HG03060 (cell line): ENCODE measurements around the gene KRTAP10-2.

Source experiments
- ATAC-seq: cut with Tn5 transposase; IDR thresholded peaks from one replicate; pipeline ENCODE4 v1.9.1; 2021; ENCODE audit warnings: low read depth, moderate number of reproducible peaks; ENCODE audit not compliant: unreplicated experiment

KRTAP10-2 gene

GRCh38 chr21:44547656-44548331 is 3.5 kb downstream of the KRTAP10-2 start:
- ATAC-seq, result no peak

DNA sequence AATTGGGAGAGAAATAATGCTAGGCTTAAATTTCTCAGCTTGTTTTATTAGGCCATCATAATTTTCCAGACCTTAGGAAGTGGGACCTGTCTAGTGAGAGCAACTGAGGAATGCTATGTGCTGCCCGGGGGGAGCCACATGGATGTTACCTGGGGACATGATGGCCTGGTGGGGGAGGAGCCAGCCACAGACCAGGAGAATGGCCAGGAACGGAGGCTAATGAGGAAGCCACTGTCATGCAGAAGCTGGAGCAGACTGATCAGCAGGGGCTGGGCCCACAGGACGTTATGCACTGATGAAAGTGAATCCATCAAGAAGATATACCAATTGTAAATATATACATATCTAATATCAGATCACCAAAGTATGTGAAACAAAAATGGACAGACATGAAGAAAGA is 6.7 kb downstream of the KRTAP10-2 start:
- no peak for ATAC-seq

GRCh38 chr21:44542716-44543115 is 8.6 kb downstream of the KRTAP10-2 start:
- no peak for ATAC-seq

DNA sequence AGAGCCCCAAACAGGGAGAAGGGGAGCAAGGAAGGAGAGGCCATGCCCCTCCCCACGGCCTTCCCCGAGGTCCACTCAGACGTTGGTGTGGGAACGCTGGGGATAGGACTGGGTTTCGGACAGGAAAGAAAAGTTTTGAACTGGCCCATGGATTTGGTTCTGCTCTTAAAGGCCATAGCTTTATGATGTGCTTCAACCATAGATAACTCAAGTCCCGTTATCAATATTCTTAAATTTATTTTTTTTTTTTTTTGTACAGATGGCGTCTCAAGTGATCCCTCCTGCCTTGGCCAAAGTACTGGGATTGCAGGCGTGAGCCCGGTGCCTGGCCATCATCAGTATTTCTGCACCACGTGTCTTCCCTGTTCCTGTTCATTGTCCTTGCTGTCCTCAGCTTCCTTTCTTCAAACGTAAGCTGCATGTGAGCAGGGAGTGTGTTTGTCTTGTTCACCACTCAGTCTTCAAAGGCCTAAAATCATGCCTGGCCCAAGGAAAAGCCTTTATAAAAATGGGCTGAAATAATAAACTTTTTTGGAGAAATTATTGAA is 10.5 kb downstream of the KRTAP10-2 start:
- ATAC-seq, result no peak

DNA sequence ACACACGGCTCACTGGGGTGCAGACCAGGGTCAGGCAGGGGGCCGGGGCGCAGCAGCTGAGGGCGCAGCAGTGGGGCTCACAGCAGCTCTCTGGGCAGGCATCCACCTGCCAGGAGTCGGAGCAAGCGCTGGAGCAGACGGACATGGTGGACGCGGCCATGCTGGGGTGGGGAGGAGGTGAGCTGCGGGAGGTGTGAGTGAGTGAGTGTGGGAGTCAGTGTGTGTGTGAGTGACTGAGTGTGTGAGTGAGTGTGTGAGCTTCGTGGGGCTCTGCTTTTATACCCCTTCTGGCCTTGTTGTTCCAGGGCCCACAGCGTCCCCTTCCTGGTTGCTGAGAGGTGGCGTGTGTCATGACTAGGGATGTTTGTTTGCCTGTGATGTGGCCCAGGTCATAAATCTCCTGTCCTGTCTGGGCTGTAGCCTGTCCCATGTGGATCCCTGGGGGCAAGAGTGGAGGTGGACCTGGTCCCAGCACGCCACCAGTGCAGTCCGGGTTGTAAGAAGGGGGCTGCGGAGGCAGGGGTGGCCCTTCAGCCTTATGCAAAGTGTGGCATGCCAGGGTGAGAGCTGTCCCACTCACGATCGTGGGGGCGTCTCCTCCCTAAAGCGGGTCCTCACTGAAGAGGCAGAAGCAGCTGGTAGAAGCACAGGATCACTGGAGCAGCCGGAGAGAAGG is 11.2 kb downstream of the KRTAP10-2 start, which contains the start of gene KRTAP10-1:
TSS of gene KRTAP10-1 (minus strand) at position 205 of the 676 bp plus-strand sequence. CDS start at position 160, 45 bp downstream.
- no peak for ATAC-seq

- no peak for ATAC-seq
Observed at GRCh38 chr21:44539046-44539445, 12.3 kb downstream of the KRTAP10-2 start.

DNA sequence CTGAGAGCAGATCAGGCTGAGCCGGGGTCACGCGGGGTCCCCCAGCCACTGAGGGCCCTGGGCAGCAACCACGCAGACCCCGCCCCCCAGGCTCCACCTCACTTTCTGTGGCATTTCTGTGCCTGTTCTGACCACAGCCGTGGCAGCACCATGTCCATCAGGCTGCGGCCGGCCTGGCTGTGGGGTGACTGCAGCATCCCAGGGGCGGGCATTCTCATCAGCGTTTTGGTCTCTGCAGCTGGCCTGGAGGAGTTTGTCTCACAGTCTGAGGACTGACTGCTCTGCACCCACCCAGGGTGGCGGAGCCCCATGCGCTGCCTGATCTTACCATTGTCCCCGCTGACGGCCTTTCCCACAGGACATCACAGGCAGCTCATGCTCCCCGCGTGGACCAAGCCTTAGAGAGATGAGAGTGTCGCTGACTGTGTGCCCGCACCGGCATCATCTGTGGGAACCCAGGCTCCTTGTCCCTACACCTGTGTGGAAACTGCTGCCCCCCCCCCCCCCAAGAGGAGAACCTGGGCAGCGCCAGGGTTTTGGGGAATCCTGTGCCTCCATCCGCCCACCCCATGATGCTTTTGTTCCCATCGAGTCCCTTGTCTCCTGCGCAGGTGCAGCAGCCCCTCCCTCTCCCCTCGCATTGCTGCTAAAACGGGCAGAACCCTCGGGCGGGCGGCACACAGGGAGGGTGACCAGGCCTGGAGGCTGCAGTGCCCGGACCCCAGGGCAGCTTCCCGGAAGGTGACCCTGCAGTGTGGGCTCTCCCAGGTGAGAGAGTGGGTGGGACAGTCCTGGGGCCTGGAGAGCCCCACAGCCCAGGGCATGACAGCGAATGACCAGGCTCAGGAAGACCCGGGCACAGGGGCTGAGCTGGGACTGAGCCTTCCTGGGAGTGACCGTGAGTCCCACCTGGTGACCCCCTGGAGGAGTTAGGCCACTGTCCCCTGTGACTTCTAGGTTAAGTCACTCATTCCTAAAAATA is 13.1 kb downstream of the KRTAP10-2 start:
- no peak for ATAC-seq

DNA sequence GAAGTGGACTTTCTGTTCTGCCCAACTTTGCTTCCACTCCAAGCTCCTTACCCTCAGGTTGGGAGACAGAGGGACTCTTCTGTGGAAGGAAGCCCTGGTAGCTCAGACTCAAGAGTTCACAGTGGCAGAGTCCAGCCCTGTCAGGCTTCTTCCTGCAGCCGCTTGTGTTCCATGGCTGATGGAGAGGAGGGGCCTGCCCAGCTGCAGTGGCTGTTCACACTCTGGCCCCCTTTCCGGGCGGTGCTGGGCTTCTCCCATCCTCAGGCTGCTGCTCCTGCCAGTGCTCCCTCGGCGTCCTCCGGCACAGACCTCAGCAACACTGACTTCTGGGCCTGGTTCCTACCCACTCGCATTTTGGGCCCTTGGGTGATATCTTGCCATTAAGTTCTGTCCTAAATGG is 15.3 kb downstream of the KRTAP10-2 start:
- no peak for ATAC-seq

DNA sequence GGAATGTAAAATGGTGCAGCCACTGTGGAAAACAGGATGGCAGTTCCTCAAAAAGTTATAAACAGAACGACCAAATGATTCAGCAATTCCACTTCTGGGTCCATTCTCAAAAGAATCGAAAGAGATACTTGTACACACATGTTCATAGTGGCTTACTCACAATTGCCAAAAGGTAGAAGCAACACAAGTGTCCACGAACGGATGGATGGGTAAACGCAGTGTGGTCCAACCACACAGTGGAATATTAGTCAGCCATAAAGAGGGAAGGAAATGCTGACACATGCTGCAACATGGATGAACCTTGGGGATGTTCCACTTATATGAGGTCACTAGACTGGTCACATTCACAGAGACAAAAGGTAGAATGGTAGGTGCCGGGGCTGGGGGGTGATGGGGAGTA is 16.6 kb downstream of the KRTAP10-2 start:
- no peak for ATAC-seq

DNA sequence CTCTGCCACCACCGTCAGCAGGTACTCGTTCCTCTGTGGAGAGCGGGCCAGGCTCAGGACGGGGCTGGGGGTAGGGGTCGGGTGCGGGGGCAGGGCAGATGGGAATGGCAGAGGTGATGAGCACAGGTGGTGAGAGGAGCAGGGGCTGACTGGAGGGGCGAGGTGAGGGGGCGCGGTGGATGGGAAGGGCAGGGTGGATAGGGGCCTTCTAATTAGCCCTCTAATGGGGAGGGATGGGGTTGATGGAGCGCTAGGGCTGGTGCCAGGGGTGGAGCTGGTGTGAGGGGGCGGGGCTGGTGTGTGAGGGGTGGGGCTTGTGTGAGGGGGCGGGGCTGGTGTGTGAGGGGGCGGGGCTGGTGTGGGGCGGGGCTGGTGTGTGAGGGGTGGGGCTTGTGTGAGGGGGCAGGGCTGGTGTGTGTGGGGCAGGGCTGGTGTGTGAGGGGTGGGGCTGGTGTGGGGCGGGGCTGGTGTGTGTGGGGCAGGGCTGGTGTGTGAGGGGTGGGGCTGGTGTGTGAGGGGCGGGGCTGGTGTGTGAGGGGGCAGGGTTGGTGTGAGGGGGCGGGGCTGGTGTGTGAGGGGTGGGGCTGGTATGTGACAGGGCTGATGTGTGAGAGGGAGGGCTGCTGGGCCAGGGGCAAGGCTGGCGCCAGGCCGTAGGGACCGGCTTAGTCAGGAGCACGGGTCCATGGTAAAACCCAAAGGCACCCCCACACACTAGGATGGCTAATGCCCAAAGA is 17.2 kb downstream of the KRTAP10-2 start:
- ATAC-seq, result no peak

- ATAC-seq, result no peak
Observed at GRCh38 chr21:44533121-44533890, 18.0 kb downstream of the KRTAP10-2 start.

GRCh38 chr21:44532712-44533111 is 18.6 kb downstream of the KRTAP10-2 start:
- no peak for ATAC-seq

GRCh38 chr21:44531606-44532564 is 19.4 kb downstream of the KRTAP10-2 start:
- ATAC-seq, result no peak

DNA sequence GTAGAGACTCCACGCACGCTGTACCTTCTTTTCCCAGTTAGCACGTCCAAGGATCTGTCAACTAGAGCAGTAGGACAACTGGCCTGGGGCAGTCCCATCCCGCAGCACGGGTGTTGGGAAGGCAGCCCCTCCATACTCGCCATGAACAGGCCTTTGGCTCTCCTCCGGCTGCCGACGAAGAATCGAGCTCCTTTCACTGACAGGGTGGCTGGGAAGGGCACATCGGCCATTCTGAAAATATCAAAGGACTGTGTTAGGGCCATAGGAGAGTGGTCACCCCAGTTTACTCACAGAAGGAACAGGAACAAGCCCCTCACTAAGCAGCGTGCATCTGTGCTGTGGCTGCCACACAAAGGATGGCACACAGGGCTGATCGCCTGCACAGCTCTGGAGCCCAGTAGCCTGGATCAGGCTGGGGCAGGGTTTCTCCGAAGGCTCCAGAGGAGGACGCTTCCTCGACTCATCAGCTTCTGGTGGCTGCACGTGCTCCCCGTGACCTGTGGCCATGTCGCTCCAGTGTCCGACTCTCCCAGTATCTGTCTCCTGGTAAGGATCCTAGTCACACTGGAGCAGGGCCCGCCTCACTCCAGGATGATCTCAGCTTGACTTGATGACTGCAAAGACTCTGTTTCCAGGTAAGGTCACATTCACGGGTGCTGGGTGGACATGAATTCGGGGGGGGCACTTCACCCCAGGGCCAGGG is 20.3 kb downstream of the KRTAP10-2 start:
- ATAC-seq, result no peak

DNA sequence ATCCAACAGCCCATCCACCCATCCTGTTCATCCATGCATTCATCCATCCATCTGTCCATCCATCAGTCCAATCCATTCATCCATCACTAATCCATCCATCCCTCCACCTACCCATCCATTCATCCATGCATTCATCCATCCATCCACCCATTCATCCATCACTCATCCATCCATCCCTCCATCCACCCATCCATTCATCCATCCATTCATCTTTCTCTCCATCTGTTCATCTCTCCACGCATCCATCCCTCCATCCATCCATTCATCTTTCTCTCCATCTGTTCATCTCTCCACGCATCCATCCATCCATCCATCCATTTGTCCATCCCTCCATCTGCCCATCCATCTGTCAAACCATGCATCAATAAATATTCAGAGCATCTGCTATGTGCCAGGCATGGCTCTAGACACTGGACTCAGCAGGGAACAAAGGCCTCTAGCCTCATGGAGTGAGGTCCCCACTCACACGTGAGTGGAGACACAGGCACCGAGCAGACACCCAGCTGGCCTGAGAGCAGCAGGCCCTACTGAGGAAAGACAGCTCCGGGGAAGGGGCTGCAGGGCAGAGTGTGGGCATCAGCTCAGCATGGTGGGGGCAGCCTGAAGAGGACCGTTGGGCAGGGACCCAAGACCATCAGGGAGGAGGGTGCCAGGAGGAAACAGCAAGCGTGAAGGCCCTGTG is 20.9 kb downstream of the KRTAP10-2 start:
- ATAC-seq, result no peak

GRCh38 chr21:44529503-44530125 is 21.7 kb downstream of the KRTAP10-2 start:
- ATAC-seq, result no peak

- ATAC-seq, result no peak
Observed at GRCh38 chr21:44529011-44529421, 22.3 kb downstream of the KRTAP10-2 start.
